Fibroblast of lung (primary cell): ENCODE data around the gene STX1B.

Experiments
- CTCF ChIP-seq, 2 donors: IDR thresholded peaks in 1 of 2; conservative IDR thresholded peaks in 1 of 2; 1 replicate in 1 of 2; 2 replicates in 1 of 2; pipeline ENCODE4 v1.5.1; 2011 to 2012; ENCODE audit warnings: low read length in 2 of 2, control low read depth in 1 of 2, inconsistent platforms in 1 of 2, low read depth in 1 of 2, mild to moderate bottlenecking in 1 of 2
- EZH2 ChIP-seq: IDR thresholded peaks from 2 replicates; pipeline ENCODE4 v1.5.1; 2012; ENCODE audit warnings: low read length, control low read depth, mild to moderate bottlenecking; ENCODE audit errors: missing control alignments

GRCh38 chr16:31036691-31037090 is 26.3 kb upstream of the STX1B start:
- TF ChIP-seq CTCF (conservative IDR thresholded peaks at IDR 0.05 in 1 of 2, IDR thresholded peaks at IDR 0.05 in 1 of 2; ENCODE audit: low read depth in 1 of 2, low read length in 2 of 2) (no peak), EZH2 (no peak)
